ENCODE measurements around the gene IQCC.

GRCh38 chr1:32223683-32224082 is 18.2 kb downstream of the IQCC start:
- TF ChIP-seq TAF1 (IDR thresholded peaks at IDR 0.05; ENCODE audit: low read depth, low read length) (no peak), POLR2AphosphoS5 (IDR thresholded peaks at IDR 0.05; ENCODE audit: low read depth, low read length) (no peak), POLR2A (IDR thresholded peaks at IDR 0.05; ENCODE audit: low read depth, low read length) (no peak), PAX5 (IDR thresholded peaks at IDR 0.05; ENCODE audit: insufficient read depth, low read length, severe bottlenecking) (no peak), SPI1 (IDR thresholded peaks at IDR 0.05; ENCODE audit: low read depth, low read length) (no peak)
